IPS DF 19.7 (cell line): Measurements from ENCODE around the gene PIP5KL1.

Source experiments
- DNase-seq: peaks from one replicate; pipeline ENCODE4 v3.0.0-alpha.2; 2013; ENCODE audit warnings: low read depth, low spot score

PIP5KL1 gene, protein sequence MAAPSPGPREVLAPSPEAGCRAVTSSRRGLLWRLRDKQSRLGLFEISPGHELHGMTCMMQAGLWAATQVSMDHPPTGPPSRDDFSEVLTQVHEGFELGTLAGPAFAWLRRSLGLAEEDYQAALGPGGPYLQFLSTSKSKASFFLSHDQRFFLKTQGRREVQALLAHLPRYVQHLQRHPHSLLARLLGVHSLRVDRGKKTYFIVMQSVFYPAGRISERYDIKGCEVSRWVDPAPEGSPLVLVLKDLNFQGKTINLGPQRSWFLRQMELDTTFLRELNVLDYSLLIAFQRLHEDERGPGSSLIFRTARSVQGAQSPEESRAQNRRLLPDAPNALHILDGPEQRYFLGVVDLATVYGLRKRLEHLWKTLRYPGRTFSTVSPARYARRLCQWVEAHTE

GRCh38 chr9:127930231-127931091, at the start of gene PIP5KL1:
Gene PIP5KL1, minus strand, starts transcription at chr9:127930777. Its CDS starts 25 bp downstream, at chr9:127930752.
- no peak for DNase-seq

- DNase-seq, result no peak
Measured at GRCh38 chr9:127980060-127980705, 49.6 kb upstream of the PIP5KL1 start.

DNA sequence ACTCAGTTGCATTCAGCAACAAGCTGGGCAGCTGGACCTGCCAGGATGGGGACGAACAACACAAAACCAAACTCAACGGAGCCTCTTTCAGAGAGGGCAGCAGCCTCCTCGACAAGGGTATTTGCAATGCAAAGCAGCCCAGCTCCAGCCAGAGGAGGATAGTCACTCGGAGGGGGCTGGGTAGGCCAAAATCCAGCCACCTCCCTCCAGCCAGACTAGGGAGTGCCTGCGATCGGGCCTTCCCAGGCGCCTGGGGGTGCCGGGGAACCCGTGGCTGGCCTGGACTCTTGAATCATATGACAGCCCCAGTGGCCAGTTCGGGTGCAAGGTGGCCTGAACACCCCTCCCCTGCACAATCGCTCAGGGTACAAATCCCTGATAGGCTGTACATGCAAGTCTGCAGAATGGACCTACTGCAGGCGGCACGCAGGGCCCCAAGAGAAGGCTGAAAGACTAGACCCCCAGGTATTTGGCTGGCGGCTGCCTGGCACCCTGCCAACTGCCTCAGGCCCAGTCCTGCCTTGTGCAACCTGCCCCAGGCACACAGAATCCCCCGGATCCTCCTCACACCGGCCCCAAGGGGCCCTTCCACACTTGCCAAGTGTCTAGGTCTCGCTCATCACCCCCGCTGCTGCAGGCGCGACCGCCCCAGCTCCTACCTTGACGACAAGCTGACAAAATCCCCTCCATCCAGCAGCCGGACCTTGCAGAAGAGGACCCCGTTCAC, 48.9 kb upstream of the PIP5KL1 start:
- DNase-seq, result no peak

GRCh38 chr9:127979015-127979332, 48.4 kb upstream of the PIP5KL1 start:
- DNase-seq, result no peak

GRCh38 chr9:127977884-127978647, 47.5 kb upstream of the PIP5KL1 start:
- no peak for DNase-seq

GRCh38 chr9:127977009-127977883, 46.7 kb upstream of the PIP5KL1 start:
- no peak for DNase-seq

- no peak for DNase-seq
Measured at GRCh38 chr9:127976498-127976897, 45.9 kb upstream of the PIP5KL1 start.

DNA sequence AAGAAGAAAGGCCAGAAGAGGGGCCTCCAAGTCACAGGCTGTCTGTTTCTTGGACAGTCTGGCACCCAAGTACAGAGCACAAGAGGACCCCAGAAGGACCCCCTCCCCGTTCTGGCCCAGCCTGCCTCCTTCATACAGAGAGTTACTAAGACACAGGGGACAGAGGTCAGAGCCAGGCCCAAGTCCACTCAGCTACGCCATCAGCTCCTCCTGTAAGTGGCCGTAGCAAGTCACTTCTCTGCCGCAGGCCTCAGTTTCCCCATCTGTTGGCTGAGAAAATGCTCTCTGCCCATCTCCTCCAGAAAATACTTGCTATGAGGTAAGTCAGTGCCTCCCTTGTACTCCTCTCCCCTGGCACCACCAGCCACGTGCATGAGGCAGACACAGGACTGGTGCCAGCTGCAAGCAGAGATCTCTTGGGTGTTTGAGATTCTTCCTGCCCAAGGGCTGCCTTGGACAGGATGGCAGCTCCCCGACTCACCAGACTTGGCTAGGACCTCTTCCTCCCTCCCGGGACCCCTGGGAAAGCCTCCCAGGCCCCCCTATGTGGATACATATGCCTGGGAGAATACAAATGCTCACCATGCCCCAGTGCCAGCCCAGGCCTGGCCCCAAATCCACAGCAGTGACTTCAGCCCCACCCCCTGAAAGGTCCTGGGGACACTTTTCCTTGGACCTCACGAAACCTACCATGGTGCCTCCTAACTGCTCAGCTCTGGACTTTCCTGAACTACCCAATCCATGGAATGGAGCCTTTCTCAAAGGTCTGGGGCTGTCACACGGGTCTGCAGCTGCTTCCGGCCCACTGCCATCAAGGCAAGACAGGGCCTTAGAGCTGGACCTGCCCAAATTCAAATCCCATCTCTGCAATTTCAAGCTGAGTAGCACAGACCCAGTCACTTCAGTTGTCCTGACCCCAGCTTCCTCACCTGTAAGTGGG, 45.1 kb upstream of the PIP5KL1 start:
- DNase-seq, result no peak

- no peak for DNase-seq
Measured at GRCh38 chr9:127974769-127975261, 44.2 kb upstream of the PIP5KL1 start.

DNA sequence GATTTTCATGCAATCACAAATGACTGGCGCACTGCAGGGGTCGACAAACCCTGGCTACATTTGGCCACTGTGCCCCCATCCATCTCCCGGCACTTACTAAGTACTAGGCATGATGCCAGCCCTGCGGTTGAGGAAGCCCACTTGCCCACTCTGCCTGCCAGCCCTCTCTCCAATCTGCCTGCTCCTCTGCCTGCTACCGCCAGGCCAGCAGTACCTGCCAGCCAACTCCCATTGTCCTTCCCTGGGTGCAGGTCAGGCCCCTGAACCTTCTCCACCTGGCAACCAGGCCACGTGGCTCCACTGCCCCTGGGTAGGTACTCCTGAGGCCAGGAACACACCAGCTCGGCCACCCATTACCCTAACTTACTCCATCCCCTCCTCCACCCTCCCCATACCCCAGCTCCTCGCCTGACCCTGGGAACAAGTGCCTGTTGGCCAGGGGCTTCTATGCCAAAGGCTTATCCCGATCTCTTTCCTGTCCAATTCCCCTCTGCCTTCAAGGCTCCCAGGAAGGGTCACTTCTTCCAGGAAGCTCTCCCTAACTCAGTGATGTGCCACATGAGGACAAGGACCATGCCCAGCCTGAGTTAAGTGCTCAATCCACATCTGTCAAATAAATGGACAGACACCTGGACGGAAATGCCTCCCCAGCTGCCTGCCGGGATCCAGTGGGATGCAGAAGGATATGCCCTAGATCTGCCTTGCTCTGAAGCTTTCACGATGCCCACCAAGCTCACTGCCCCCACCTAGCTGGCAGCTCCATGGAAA, 43.6 kb upstream of the PIP5KL1 start:
- no peak for DNase-seq

DNA sequence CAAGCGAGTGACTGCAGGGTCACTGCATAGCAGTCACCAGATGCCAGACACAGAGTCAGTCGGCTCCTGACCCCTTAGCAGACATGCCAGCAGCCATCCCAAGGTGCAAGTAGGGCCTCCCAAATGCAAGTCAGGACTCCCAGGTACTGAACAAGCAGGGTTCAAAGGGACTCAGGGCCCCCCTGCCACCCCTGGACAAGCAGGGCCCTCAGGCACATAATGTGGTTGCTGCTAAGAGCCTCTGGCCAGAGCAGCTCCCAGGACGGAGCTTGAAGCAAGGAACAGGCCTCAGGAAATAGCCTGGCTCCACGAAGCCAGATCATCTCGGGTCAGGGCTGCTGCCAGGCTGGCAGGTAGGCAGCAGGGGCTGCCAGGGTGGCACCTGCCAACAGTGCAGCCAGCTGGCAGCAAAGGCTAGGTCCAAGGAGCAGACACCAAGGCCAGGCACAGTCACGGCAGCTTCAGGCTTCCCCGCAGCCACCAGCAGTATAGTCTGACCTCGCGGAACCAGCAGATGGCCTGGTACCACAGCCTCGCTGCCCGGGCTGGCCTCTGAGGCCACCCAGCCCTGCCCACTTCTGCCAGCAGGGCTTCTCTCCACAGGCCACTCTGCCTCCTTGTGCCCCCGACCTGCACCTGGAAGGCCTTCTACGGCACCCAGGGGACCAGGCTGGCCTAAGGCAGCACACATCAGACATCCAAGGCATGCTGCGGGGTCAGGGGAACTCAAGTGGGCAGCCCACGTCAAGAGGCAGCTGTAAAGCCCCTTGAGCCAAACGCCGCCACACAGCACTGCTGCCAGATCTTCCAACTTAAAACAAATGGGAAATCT, 42.8 kb upstream of the PIP5KL1 start:
- no peak for DNase-seq

DNA sequence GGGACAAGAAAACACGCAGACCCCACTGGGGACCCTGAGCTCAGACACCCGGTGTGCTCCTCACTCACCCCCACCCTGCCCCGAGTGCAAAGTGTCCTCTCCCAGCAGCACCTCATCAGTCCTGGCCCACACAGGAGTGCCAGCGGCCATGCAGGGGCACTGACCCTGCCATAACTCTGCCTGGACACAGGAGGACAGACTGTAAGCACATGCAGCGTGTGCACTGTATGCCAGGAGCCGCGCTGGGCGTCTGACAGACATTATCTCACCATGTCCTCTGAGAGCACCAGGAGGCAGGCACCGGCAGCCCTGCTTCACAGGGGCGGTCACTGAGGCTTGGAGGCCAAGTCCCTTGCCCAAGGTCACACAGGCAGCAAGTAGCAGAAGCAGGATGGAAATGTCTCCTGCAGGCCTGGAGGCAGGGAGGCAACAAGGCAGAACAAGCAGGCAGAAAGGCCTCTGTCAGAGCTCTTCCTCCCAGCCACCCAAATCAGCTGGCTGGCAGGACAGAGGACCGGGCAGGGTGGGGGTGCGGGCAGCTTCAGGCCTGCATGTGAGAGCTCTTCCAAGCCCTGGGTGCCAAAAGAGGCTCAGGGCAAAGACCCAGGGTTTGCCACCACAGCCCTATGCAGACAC, 41.8 kb upstream of the PIP5KL1 start:
- DNase-seq, result no peak

DNA sequence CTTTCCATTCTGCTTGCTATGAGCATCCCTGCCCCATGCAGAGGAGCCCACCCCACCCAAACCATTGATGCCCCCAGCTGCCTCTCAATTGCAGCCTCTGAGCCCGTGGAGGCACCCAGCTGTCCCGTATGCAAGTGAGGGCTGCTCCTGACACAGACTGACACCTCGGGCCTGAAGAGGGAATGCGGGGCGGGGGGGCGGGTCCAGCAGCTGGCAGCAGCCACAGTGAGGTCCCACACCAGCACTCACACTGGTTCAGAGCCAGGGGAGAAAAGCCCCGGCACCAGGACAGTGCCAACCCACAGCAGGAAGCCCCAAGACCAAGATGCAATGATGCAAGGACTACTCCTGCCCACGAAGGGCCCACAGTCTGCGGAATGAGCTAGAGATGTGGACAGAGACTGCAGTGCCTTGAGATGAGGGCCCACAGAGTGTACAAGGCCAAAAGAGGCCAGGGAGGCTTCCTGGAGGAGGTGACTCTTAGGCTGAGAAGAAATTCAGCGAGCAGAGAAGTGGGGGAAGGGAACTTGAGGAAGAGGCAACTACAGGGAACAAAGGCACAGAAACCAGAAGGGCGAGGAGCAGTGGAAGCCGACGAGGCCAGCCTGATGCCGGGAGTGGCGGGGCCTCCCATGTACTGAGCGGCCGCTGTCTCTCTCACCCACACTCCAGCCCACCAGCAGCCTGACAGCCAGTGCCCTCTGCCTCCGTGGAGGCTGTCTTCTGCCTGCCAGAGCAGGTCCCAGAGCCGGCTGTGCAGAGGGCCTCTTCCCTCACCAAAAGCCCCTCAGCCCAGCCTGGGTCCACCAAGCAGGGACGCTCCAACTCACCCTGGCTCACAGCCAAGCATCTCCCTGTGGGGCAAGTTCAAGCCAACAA, 41.0 kb upstream of the PIP5KL1 start:
- DNase-seq, result no peak

DNA sequence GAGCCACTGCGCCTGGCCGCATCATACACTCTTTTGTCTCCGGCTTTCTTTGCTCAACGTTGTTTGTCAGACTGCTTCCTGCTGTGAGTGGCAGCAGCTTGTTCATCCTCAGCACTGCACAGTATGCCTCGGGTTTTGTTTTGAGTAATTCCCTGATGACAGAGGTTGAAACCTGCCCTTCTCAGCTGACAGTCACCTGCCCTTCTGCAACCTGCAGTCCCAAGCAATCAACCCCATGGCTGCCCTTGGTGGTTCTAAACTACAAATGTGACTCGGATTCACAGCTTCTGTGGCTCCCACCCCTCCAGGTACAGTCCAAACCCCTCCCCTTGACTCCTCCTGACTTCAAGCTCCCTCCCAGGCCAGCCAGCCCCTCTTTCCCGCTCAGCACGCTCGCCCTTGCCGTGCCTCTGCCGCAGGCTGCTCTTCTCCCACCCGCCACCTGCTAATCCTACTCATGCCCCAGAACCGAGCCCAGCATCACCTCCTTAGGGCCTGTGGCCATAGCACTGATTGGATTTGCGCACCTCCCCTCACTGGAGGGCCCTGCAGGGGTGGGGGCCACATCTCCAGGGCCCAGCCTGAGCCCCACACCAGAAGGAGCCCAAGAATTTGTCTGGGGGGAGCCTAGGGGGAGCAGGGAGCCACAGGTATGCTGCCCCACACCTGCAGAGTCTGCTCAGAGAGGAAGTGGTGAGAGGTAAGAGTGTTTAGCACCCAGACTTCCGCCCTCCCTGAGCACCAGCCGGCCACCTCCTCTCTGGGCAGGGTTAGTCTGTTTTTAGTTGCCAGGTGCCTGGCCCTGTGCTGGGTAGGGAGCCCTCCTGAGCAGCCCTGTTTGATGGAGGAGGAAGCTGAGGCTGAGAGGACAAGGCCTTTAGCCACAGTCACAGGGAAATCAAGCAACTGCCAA, 40.1 kb upstream of the PIP5KL1 start:
- DNase-seq, result no peak
